DND-41 (cell line): Measurements from ENCODE around the gene FJX1.

Experiments used
- CTCF ChIP-seq: IDR thresholded peaks from 2 replicates; pipeline ENCODE4 v1.5.1; 2012; ENCODE audit warnings: borderline replicate concordance, low read length, moderate library complexity, mild to moderate bottlenecking; ENCODE audit not compliant: poor library complexity, severe bottlenecking; ENCODE audit errors: extremely low read depth
- EZH2 ChIP-seq: IDR thresholded peaks from 3 replicates; pipeline ENCODE4 v1.6.1; 2012; ENCODE audit warnings: borderline replicate concordance, low read depth, mild to moderate bottlenecking, moderate library complexity, low read length, inconsistent platforms; ENCODE audit not compliant: severe bottlenecking

GRCh38 chr11:35632301-35632700 lies 14.0 kb downstream of the FJX1 start:
- no peak for TF ChIP-seq CTCF
- TF ChIP-seq EZH2, result no peak
